Lower leg skin (tissue), 4 donors: Measurements from ENCODE around the gene DMBT1. TPM values are rescaled to one million over a fixed set of nuclear protein-coding genes. Genes with fewer than 3 reads are reported as not detected.

Experiments
- DNase-seq, 2 donors: peaks; one replicate each; pipeline ENCODE4 v3.0.0-alpha.2; 2019; ENCODE audit warnings: low spot score in 2 of 2
- H3K4me3 ChIP-seq: fragments of 200-600 bp; sonication (generic); 2 replicates; pipeline ENCODE4 v1.5.1; 2017; ENCODE audit warnings: mild to moderate bottlenecking, low read depth; ENCODE audit not compliant: poor library complexity, severe bottlenecking
- POLR2A ChIP-seq, 2 donors: fragments of 450-650 bp; IDR thresholded peaks; one replicate each; pipeline ENCODE4 v1.6.1; 2016 to 2017; ENCODE audit warnings: antibody characterized with exemption in 2 of 2, mild to moderate bottlenecking in 1 of 2, moderate library complexity in 1 of 2
- WGBS, 2 donors: methylation state at CpG; one replicate each; pipeline ENCODE4 v1.1.5; 2018; 5-methylcytosine and 5-hydroxymethylcytosine counted together
- intact Hi-C: fragments of 100-400 bp; cut with DNase I; formaldehyde crosslinking; loops from one replicate; pipeline ENCODE4 v1.15.0; 2023; ENCODE audit warnings: low total_unique reads
- total RNA-seq, 4 donors: library from RNA; depleted of rRNA; stranded (reverse); fragments of >200 nt; gene quantifications; one replicate each; pipeline ENCODE4 v1.1.0, GENCODE V29; 2016
- TF ChIP-seq, protein P1 (sequence below), 3 donors: fragments of 450-650 bp; IDR thresholded peaks; one replicate each; pipeline ENCODE4 v1.5.1; 2016; ENCODE audit warnings: antibody characterized with exemption in 3 of 3, mild to moderate bottlenecking in 3 of 3, moderate library complexity in 2 of 3

Gene DMBT1
- total RNA-seq, 4 donors from 2014 or later: 0.04 to 0.29 (median 0.26) TPM; not detected in 1

DNA sequence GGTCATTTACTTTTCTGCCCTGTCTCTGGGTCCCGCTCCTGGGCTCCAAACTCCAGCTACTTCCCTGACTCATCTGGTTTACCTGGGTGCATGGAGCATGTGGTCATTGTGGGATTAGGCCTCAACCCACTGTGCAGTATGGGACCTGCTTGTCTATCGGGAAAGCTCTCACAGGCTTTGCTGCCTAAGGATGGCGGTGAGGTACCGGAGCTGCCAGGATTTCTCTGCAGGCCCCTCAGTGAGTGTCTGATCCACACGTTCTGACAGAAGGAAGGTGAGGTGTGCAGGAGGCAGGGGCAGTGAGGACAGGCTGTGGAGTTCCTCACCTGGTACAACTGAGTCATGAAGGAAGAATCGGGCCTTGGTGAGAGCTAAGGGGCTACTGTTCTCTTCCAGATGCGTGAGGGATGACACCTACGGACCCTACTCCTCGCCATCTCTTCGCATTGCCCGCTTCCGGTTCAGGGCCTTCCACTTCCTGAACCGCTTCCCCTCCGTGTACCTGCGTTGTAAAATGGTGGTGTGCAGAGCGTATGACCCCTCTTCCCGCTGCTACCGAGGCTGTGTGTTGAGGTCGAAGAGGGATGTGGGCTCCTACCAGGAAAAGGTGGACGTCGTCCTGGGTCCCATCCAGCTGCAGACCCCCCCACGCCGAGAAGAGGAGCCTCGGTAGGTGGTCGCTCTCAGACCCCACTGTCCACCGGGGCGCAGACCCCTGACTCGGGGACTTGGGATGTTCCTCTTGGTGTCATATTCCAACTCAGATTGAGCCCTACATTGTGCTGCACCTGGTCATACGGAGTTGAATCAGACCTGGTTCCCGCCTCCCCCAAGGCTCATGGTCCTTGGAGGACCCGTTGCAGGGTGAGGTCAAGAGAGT, 82.4 kb downstream of the DMBT1 start:
- intact Hi-C loops: no loop called here

DNA sequence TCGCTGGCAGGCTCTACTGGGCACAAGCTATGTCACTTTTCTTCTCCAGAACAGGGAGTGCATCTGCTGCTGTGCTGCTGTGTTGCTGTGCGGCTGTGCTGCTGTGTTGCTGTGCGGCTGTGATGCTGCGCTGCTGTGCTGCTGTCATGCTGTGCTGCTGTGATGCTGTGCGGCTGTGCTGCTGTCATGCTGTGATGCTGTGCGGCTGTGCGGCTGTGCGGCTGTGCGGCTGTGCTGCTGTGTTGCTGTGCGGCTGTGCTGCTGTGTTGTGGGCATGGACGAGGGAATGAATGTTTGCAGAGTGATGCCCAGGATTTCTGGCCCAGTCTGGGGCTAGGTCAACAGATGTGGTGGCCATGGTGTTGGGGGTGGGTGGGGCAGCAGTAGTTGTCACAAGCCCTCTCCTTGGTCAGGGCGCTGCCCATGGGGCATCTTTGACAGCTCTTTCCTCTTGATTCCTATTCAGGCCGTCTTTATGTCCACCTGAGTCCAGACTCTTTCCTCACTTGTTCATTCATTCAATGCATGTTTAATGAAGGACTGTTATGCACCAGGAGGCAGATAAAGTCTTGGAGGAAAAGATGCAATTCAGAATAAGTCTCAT, 83.5 kb downstream of the DMBT1 start:
- H3K4me3 ChIP-seq: no peak overlapping the region
- peak in 1 of 2 donors; percentile 56 for DNase-seq
- WGBS, 2 donors: 85 to 92% methylated on average over 12 to 13 of the region's 13 CpGs
- intact Hi-C loops: no loop called here
- TF ChIP-seq, protein P1, sequence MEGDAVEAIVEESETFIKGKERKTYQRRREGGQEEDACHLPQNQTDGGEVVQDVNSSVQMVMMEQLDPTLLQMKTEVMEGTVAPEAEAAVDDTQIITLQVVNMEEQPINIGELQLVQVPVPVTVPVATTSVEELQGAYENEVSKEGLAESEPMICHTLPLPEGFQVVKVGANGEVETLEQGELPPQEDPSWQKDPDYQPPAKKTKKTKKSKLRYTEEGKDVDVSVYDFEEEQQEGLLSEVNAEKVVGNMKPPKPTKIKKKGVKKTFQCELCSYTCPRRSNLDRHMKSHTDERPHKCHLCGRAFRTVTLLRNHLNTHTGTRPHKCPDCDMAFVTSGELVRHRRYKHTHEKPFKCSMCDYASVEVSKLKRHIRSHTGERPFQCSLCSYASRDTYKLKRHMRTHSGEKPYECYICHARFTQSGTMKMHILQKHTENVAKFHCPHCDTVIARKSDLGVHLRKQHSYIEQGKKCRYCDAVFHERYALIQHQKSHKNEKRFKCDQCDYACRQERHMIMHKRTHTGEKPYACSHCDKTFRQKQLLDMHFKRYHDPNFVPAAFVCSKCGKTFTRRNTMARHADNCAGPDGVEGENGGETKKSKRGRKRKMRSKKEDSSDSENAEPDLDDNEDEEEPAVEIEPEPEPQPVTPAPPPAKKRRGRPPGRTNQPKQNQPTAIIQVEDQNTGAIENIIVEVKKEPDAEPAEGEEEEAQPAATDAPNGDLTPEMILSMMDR (IDR thresholded peaks at IDR 0.05): no peak
- TF ChIP-seq POLR2A (IDR thresholded peaks at IDR 0.05): no peak

More for the DNA sequence above, 82.4 kb downstream of the DMBT1 start:
- peak in 1 of 2 donors; percentile 79 for DNase-seq
- TF ChIP-seq, protein P1 (IDR thresholded peaks at IDR 0.05): no peak
- TF ChIP-seq POLR2A (IDR thresholded peaks at IDR 0.05): no peak
- no peak overlapping the region for H3K4me3 ChIP-seq
- 90 to 92% methylated on average over 30 of the region's 31 CpGs for WGBS, 2 donors

- WGBS, 2 donors: 56 to 57% methylated on average over 10 of the region's 10 CpGs
- no peak overlapping the region for H3K4me3 ChIP-seq
- intact Hi-C loops: no loop called here
- TF ChIP-seq, protein P1 (IDR thresholded peaks at IDR 0.05): no peak
- no peak for TF ChIP-seq POLR2A (IDR thresholded peaks at IDR 0.05)
- peak in 1 of 2 donors; percentile 67 for DNase-seq
Observed at GRCh38 chr10:122646511-122647382, 86.2 kb downstream of the DMBT1 start.

DNA sequence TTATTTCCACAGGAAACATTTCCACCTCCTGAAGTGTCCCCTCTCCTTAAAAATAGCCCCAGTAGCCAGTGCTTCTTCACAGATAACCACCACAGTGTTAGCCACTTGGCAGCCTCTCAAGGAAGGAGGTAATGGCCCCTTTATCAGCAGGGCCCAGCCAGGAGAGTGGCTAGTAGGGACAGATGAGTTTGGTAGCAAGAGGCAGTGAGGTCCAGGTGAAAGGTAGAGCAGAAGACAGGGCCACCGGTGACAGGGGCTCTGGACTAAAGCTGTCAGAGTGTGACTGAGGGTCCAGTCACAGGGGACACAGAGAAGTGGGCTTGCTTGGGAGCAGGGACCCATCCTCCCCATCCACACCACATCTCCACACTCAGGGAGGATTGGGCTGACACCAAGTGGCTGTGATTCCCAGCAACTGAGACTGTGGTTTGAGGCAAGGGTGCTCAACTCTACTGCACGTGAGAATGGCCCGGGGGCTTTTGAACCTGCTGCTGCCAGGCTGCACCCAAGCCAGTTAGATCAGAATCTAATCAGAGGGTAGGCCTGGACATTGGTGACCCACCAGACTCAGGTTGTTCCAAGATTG, 86.9 kb downstream of the DMBT1 start:
- TF ChIP-seq POLR2A (IDR thresholded peaks at IDR 0.05): no peak
- TF ChIP-seq, protein P1 (IDR thresholded peaks at IDR 0.05): no peak
- intact Hi-C loops: no loop called here
- peak in 1 of 2 donors; percentile 62 for DNase-seq
- no peak overlapping the region for H3K4me3 ChIP-seq
- WGBS, 2 donors: 73 to 79% methylated on average over 3 of the region's 3 CpGs
